Common myeloid progenitor, CD34-positive (primary cell): ENCODE data around the gene CCRL2.
"Not testable (repeated sequence)": the region's sequence is repeated elsewhere in the genome, so short reads cannot be mapped to it uniquely, and the experiment has no call there.

Experiments
- CTCF ChIA-PET: fragments of 350-600 bp; sonication (Branson Sonifier 250); formaldehyde crosslinking; loops from one replicate; lab custom pipeline; 2021; ENCODE audit warnings: antibody characterized with exemption; lab: Charles Lee
- POLR2A ChIA-PET: fragments of 350-600 bp; sonication (Branson Sonifier 250); formaldehyde crosslinking; loops from one replicate; lab custom pipeline; 2021; ENCODE audit warnings: antibody characterized with exemption; lab: Charles Lee
- DNase-seq, 3 donors: peaks; one replicate each; pipeline versions ENCODE4 v3.0.0 to v3.0.0-alpha.2; 2013
- H3K27ac ChIP-seq, 2 experiments: 1 replicate in 1 of 2; 2 replicates in 1 of 2; pipeline ENCODE4 v1.7.0; 2013; ENCODE audit warnings: inconsistent platforms in 2 of 2, low read length in 2 of 2, mild to moderate bottlenecking in 2 of 2, low read depth in 1 of 2, moderate library complexity in 1 of 2; ENCODE audit not compliant: severe bottlenecking in 2 of 2, insufficient read depth in 1 of 2, poor library complexity in 1 of 2
- H3K27me3 ChIP-seq, 5 experiments: replicated peaks in 2 of 5; 1 replicate in 3 of 5; 2 replicates in 2 of 5; pipeline versions ENCODE4 v1.6.1 to v1.7.0; 2013; ENCODE audit warnings: low read length in 4 of 5, mild to moderate bottlenecking in 2 of 5, moderate library complexity in 2 of 5, inconsistent platforms in 1 of 5; ENCODE audit not compliant: insufficient read depth in 5 of 5, control insufficient read depth in 4 of 5
- H3K36me3 ChIP-seq, 4 experiments: 1 replicate in 2 of 4; 2 replicates in 2 of 4; pipeline versions ENCODE4 v1.6.1 to v1.7.0; 2013; ENCODE audit warnings: low read length in 3 of 4, control low read depth in 1 of 4, mild to moderate bottlenecking in 1 of 4; ENCODE audit not compliant: control insufficient read depth in 4 of 4, insufficient read depth in 4 of 4
- H3K4me1 ChIP-seq, 4 experiments: 1 replicate in 3 of 4; 2 replicates in 1 of 4; pipeline versions ENCODE4 v1.6.1 to v1.7.1; 2013; ENCODE audit warnings: low read length in 3 of 4, mild to moderate bottlenecking in 3 of 4, control low read depth in 1 of 4, inconsistent platforms in 1 of 4, moderate library complexity in 1 of 4; ENCODE audit not compliant: control insufficient read depth in 4 of 4, insufficient read depth in 4 of 4; ENCODE audit errors: control extremely low read depth in 1 of 4
- H3K4me3 ChIP-seq, 7 experiments: 1 replicate in 4 of 7; 2 replicates in 3 of 7; pipeline versions ENCODE4 v1.5.1 to v1.7.0; 2013; ENCODE audit warnings: mild to moderate bottlenecking in 7 of 7, low read length in 6 of 7, moderate library complexity in 6 of 7, inconsistent platforms in 2 of 7, low read depth in 2 of 7, control low read depth in 1 of 7; ENCODE audit not compliant: insufficient read depth in 4 of 7, control insufficient read depth in 1 of 7; ENCODE audit errors: extremely low read depth in 1 of 7
- H3K9me3 ChIP-seq, 5 experiments: 1 replicate in 4 of 5; 2 replicates in 1 of 5; pipeline versions ENCODE4 v1.6.1 to v1.7.1; 2013; ENCODE audit warnings: low read length in 4 of 5, mild to moderate bottlenecking in 2 of 5, inconsistent platforms in 1 of 5, low read depth in 1 of 5, moderate library complexity in 1 of 5; ENCODE audit not compliant: control insufficient read depth in 4 of 5, insufficient read depth in 2 of 5; ENCODE audit errors: control extremely low read depth in 1 of 5
- WGBS: methylation state at CpG from one replicate; pipeline ENCODE4 v1.1.5; 2013; ENCODE audit not compliant: insufficient coverage; 5-methylcytosine and 5-hydroxymethylcytosine counted together

The CCRL2 gene

DNA sequence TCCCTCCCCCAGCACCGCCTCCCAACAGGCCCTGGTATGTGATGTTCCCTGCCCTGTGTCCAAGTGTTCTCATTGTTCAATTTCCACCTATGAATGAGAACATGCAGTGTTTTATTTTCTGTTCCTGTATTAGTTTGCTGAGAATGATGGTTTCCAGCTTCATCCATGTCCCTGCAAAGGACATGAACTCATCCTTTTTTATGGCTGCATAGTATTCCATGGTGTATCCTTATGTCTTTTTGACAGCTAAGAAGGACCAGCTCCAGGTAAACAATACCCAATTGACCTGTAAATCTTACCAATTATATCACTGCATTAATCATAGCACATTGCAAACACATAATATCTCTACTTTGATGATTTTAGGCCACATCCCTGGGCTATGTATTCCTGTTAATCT, 23.8 kb downstream of the CCRL2 start:
- Histone ChIP-seq H3K9me3 (peaks cover 0 to 11% (median 3%) of the 10 kb centered on the region in 5 experiments), H3K4me1 (peaks cover 0 to 36% (median 6%) of the 10 kb centered on the region in 4 experiments)
- POLR2A ChIA-PET, H3K36me3 ChIP-seq, H3K27me3 ChIP-seq, H3K4me3 ChIP-seq, H3K27ac ChIP-seq, DNase-seq: not testable (repeated sequence)
- CTCF ChIA-PET: interaction anchor here (1.0 to 1.2 kb wide), 2 partner anchors 13 to 62 kb away, joined by 3 read pairs; no protein-coding TSS in a partner anchor
- WGBS: no CpG with 5 or more reads among the region's 1 CpG

DNA sequence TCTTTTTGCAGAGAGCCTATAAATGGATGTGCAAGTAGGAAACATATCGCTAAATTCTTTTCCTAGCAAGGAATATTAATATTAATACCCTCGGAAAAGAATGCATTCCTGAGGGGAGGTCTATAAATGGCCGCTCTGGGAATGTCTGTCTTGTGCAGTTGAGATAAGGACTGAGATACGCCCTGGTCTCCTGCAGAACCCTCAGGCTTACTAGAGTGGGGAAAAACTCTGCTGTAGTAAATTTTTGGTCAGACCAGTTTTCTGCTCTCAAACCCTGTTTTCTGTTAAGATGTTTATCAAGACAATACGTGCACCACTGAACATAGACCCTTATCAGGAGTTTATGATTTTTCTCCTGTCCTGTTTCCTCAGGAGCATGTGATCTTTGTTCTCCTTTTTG, 24.8 kb downstream of the CCRL2 start:
- CTCF ChIA-PET: interaction anchor here (1.0 kb wide), 1 partner anchor 12 kb away, joined by 3 read pairs; no protein-coding TSS in a partner anchor
- WGBS: 100% methylated on average over 1 of the region's 5 CpGs

DNA sequence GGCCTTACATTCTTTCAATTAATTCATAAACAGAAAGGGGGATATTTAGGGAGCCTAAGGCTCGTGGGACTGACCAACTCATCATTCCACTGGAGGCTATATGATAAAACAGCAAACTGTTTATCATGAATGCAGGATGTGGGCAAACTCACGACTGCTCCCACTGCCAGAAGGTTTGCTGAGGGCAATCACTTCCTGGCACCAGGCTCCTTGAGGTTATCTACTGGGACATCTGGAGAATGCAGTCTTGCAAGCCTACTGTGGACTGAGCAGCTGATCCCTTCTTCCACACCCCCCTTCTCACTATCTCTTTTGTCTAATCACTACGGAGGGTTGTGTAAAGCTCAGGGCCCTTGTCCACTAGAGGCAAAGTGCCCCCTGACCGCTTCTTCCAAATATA, 26.1 kb downstream of the CCRL2 start:
- H3K36me3 ChIP-seq, POLR2A ChIA-PET: not testable (repeated sequence)

More for the DNA sequence above, 24.8 kb downstream of the CCRL2 start:
- H3K27ac ChIP-seq, POLR2A ChIA-PET, H3K4me3 ChIP-seq, H3K27me3 ChIP-seq, H3K36me3 ChIP-seq, DNase-seq: not testable (repeated sequence)
- Histone ChIP-seq H3K4me1 (peaks cover 0 to 26% (median 0%) of the 10 kb centered on the region in 4 experiments), H3K9me3 (peaks cover 0 to 11% (median 2%) of the 10 kb centered on the region in 5 experiments)

DNA sequence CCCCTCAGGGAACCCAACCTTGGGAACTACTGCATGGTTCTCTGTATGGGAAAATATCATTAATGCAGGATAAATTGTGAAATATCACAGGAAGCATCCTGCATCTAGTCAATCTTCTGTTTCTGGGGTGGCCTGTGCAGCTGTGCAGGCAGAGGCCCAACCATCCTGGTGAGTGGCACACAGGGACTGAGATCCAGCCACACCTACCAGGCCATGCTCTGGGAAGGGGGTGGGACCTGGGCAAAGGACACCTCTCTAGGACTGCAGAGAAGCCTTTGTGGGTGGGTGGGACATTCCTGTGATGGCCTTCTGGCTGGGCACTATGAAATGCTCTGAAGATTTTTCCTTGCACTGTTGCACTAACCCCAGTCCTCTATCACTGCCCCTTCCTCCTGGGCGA, 26.8 kb downstream of the CCRL2 start:
- Histone ChIP-seq H3K36me3 (no peaks in the 10 kb centered on the region), H3K9me3 (peaks cover 0 to 11% (median 2%) of the 10 kb centered on the region in 5 experiments), H3K4me1 (peaks cover 0 to 33% (median 2%) of the 10 kb centered on the region in 4 experiments), H3K27me3 (no peaks in the 10 kb centered on the region), H3K4me3 (no peak overlapping the region), H3K27ac (no peak overlapping the region)
- WGBS: no CpG with 5 or more reads among the region's 1 CpG
- ChIA-PET CTCF (interaction anchor here (1.0 kb wide), 1 partner anchor 14 kb away, joined by 3 read pairs; no protein-coding TSS in a partner anchor), POLR2A (no interaction called here)
- DNase-seq: no peak

More for the DNA sequence above, 26.1 kb downstream of the CCRL2 start:
- Histone ChIP-seq H3K4me1 (peaks cover 0 to 26% (median 0%) of the 10 kb centered on the region in 4 experiments), H3K9me3 (peaks cover 0 to 11% (median 2%) of the 10 kb centered on the region in 5 experiments)
- WGBS: 56% methylated on average over 4 of the region's 4 CpGs
- not testable (repeated sequence) for H3K27me3 ChIP-seq, H3K4me3 ChIP-seq, H3K27ac ChIP-seq
- peak; percentile 47 to 86 (median 61) for DNase-seq
- CTCF ChIA-PET: interaction anchor here (1.0 kb wide), 2 partner anchors 11 to 13 kb away, joined by 3 read pairs; no protein-coding TSS in a partner anchor

DNA sequence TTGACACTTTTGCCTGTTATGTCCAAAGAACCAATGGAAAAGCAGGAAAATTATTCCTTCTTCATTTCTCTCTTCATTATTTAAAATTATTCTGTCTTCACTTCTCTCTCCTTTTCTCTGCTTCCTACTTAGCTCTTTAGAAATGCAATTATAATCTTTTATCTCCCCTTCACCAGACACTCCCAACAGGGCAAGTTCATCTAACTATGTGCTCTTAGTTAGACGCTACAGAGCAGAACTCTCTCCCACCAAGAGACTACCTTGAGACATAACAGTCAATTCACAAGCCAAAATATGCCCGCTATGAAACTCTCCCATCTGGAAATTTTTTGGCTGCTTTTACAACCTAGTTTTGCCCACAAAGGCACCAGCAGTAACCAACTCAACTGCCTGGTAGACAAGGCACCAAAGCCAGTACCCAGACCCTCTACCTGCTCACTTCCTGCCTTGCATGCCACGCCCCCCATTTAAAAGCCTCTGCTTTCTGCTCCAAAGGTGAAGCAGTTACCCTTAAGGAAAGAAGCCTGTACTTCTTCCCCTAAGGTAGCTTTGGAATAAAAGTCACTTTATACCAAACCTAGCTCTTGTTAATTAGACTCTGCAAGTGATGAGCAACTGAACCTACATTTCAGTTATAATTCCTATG, 28.1 kb downstream of the CCRL2 start:
- 89% methylated on average over 3 of the region's 3 CpGs for WGBS
- peaks cover 0 to 11% (median 2%) of the 10 kb centered on the region in 5 experiments for H3K9me3 ChIP-seq
- H3K4me1 ChIP-seq: peaks cover 0 to 38% (median 2%) of the 10 kb centered on the region in 4 experiments
- POLR2A ChIA-PET: interaction anchor here (0.6 kb wide), 1 partner anchor 26 kb away, joined by 3 read pairs; no protein-coding TSS in a partner anchor
- CTCF ChIA-PET: interaction anchor here (1.0 kb wide), 1 partner anchor 27 kb away, joined by 4 read pairs; no protein-coding TSS in a partner anchor
- no peak overlapping the region for H3K27ac ChIP-seq
- no peaks in the 10 kb centered on the region for H3K27me3 ChIP-seq
- H3K4me3 ChIP-seq: no peak overlapping the region
- DNase-seq: no peak
- H3K36me3 ChIP-seq: no peaks in the 10 kb centered on the region

DNA sequence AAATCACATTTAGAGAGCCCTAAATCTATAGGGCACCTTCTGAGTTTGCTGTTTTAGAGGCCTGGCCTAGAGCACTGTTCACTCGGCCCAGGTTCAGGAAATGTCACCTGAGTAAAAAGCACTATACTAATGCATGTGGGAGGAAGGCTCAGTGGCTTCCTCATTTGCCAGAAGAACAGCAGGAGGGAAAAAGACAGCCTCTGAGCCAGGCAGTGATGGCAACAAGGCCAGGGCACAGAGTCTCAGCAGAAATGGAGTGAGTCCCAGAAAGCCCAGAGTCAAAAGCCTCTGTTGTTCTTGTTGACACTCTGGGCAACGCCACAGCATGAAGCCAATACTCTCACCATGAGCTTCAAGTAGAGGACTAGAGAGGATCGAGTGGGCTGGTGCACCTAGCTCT, 31.8 kb downstream of the CCRL2 start:
- no peak for DNase-seq
- POLR2A ChIA-PET: no interaction called here
- Histone ChIP-seq H3K4me1 (peaks cover 5 to 41% (median 9%) of the 10 kb centered on the region in 4 experiments), H3K4me3 (no peak overlapping the region), H3K27ac (no peak overlapping the region), H3K9me3 (no peaks in the 10 kb centered on the region), H3K36me3 (no peaks in the 10 kb centered on the region), H3K27me3 (no peaks in the 10 kb centered on the region)
- 72% methylated on average over 3 of the region's 3 CpGs for WGBS
- CTCF ChIA-PET: interaction anchor here (0.7 to 1.9 kb wide), 4 partner anchors 9 to 162 kb away, joined by 3 to 7 read pairs (median 4); no protein-coding TSS in a partner anchor
